GM19043 (cell line): ENCODE data around the gene QRICH1.

Experiments
- ATAC-seq: cut with Tn5 transposase; IDR thresholded peaks from one replicate; pipeline ENCODE4 v1.9.1; 2021; ENCODE audit warnings: low read depth; ENCODE audit not compliant: unreplicated experiment

The QRICH1 gene

GRCh38 chr3:49004352-49005302 lies 89.2 kb downstream of the QRICH1 start:
- no peak for ATAC-seq

DNA sequence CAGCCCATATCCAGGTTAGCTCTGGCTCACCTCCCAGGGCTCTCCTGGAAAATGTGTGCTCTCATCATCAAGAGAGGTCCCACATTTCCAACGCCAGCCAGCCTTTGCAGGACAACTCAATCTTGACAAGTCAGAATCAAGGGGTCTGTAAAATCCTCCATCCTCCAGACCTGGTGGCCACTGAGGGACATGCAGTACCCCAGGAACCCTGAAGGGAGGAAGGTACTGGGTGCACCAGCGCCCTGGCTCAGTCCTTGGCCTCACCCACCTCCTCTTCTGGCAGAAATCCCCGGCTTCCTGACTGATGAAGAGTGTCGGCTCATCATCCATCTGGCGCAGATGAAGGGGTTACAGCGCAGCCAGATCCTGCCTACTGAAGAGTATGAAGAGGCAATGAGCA lies 92.7 kb downstream of the QRICH1 start:
- no peak for ATAC-seq

DNA sequence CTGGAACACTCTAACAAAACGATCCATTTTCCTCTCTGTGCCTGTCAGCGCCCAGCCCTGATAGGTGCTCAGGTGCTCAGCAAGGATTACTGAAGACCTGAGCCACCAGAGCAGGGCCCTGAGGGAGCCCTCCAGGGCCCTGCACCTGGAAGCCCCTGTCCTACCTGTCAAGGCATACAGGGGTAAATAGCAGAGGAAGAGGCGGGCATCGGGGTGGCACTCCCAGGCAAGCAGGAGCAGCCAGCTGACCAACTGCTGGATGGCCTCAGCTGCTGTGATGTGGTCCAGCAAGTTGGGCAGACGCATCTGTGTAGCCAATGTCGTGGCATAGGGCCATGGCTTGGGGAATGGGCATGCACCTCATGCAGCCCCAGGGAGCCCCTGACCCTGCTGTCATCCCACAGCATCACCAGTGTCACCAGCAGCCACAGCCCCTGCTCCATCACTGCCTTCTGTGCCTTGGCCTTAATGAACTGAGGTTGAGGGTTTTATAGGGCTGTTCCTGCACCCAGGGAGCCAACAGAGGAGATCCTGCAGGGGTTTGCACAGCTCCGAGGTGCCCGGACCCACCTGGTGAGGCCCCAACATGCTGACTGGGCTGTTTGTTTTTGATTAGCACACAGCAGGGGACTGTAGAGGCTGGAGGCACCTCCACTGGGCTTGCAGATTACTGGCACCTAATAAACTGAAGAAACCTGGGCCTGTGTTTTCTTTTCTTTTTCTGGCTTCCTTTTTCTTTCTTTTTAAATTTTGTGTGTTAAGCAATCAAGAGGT lies 94.6 kb downstream of the QRICH1 start:
- no peak for ATAC-seq

DNA sequence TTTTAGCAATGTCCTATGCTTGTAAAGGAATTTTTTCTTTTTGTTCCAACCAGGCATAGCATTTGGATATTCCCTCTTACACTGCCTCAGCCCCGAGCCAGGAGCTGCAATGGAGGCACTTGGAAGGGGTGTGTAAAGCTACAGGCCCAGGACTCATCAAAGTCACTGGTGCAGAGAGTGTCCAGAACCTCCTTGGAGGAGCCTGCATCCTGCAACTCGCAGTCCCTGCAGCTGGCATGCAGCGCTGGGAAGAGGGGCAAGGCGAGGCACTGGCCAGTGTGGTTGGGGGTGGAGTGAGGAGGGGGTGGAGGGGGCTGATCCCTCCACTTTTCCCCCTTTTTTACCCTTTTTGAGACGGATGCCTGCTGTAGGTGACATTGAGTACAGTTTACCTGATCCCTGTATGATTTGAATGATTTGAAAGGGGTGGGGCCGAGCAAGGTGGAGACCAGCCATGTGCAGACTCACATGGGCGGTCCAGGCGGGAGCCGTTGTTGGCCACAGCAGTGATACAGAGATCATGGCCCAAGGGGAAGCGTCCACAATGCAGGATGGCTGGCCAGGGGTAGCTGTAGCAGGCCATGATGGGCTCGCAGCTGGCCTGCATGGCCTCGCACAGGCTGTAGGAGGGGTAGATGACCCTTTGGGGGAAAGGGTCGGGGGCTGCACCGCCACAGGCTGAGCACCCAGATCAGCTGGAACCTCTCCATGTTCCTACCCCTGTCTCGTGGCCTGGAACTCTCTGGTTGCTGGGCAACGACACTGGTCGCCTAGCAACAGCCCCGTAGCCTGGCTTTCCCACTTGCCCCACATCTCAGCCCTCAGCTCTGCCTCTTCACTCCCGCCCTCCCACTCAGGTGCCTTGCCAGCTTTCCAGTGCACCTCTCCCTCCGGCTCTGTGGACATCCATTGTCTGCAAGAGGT lies 95.9 kb downstream of the QRICH1 start:
- ATAC-seq = no peak

GRCh38 chr3:48997102-48997635 lies 96.7 kb downstream of the QRICH1 start:
- ATAC-seq = no peak

GRCh38 chr3:48996640-48997039 lies 97.2 kb downstream of the QRICH1 start:
- ATAC-seq = no peak

DNA sequence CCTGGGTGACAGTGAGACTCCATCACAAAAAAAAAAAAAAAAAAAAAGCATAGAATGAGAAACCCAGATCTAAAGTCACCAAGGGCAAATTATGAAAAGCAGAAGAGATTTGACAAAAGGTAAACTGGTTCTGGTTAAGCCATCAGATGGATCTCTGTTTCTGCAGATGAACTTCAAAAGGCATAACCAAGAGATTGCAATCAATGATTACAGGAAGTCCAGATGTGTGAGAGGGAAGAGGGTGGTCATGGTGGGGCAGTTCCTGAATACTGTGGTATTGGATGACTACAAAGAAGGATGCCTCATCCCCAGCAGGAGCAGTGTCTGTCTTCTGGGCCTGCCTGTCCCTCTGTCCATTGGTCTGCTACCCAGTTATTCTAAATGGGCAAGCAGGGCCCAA lies 100.0 kb downstream of the QRICH1 start:
- no peak for ATAC-seq

GRCh38 chr3:48991851-48992545 lies 101.9 kb downstream of the QRICH1 start:
- no peak for ATAC-seq

DNA sequence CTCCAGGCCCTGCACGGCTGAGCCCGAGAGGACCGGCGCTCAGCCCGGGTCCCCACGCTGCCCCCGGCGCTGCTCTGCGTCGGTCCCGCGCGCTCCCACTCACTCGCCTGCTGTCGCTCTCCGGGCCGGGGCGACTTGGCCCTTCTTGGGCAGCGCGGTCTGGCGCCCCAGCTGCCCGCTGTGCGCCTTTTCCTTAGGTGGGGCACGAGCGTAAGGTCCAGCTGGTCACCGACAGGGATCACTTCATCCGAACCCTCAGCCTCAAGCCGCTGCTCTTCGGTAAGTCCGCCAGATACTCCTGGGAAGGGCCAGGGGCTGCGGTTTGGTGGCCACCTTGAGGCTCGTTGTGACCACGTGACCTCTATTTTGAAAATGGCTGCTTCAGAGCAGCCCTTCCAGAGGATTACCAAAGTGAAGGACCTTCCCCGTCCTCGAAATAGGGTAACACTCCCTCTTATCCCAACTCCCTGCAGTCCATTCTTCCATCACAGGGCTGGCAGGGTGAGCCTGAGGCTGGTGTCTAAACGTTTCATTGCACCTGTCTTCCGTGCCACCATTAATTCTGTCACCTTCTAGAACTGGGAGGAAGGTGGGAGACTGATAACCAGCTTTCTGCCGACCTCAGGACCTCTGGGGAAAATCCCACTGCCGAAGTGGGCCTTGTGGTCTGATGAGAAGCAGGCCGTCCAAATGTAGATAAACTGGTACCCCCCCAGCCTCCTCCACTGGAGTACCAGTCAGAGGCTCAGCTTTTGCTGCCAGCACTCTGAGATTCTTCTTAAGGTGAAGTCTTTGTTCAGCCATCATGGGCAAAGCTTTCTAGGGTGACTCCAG lies 103.0 kb downstream of the QRICH1 start:
- no peak for ATAC-seq

- ATAC-seq = no peak
Observed at GRCh38 chr3:48989796-48990635, 103.9 kb downstream of the QRICH1 start, which contains the start of gene P4HTM. P4HTM (plus strand) TSS chr3:48990241; CDS start chr3:48990257, 16 bp downstream.

DNA sequence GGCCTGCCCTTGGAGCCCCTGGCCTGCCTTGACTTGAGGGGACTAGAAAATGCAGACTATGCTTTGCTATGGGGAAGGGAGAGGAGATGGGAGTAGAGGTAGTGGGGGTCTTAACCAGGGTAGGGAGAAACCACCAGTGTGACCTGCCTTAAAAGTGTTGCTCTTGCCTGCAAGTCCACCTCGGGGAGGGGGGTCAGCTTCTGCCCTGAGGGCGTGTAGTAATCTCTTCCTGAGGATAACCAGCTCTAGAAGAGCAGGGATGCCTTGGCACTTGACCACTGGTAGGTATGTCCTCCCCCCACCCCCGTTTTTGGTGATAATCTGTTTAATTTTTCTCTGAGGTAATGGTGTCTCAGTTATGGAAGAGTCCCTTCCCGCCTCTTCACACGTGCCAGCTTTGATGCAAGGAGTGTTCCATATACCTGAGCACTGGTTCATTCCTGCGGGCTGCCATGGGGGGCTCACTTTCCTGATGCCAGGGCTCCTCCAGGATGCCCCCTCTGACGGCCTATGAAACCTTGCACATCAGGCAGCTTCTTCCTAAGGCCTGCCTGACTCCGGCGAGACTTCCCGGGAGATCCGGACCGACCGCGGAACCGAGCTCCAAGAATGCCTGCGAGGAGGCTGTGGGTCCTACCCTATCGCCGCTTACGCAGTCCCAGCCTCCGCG lies 104.6 kb downstream of the QRICH1 start:
- no peak for ATAC-seq

GRCh38 chr3:48985831-48986376 lies 108.0 kb downstream of the QRICH1 start:
- ATAC-seq = no peak

DNA sequence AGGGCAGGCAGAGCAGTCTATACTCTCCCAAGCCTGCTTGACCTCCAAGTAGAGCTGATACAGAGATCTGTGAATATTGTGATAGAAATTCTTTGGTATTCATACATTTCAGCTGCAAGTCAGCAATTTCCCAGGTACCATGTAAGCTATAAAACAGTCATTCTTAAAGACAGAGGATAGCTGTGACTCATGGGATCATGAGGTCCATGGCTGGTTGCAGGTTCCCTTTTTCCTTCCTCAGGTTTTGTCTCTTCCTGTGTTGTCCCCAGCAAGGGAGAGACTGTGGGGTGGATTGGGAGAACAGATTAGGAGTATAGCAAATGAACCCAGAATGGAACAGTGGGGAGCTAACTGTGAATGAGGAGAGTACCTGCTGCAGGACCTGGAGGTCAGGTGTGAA lies 109.2 kb downstream of the QRICH1 start:
- ATAC-seq = no peak

- no peak for ATAC-seq
Observed at GRCh38 chr3:48983096-48983495, 110.8 kb downstream of the QRICH1 start.

- no peak for ATAC-seq
Observed at GRCh38 chr3:48982686-48983085, 111.2 kb downstream of the QRICH1 start.

GRCh38 chr3:48982016-48982415 lies 111.9 kb downstream of the QRICH1 start:
- no peak for ATAC-seq

DNA sequence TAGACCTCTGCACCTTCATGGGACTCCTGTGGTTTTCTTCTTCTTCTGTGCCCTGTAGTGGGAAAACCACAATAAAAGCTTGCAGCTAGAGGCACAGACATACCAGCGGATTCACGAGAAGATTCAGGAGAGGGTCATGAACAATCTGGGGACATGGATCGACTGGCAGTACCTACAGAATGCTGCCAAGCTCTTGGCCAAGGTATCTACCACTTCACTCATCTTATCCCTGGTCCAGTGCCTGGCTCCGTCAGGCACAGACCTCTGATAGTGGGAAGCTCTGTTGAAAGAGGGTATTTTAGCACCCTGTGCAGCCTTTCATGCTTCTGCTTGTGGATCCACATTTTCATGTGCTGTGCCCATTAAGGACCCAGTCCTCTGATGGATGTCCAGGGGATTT lies 113.6 kb downstream of the QRICH1 start:
- ATAC-seq = no peak
